Measurements from ENCODE around the gene MTA2. TPM values are rescaled to one million over a fixed set of nuclear protein-coding genes. Genes with fewer than 3 reads are reported as not detected.

The MTA2 gene
- total and polyA plus RNA-seq, 10 of the 15 experiments (the other 5 are each of a cell fraction or from before 2014, with no cell fraction given) = 6.7 to 201 (median 113) TPM

- TF ChIP-seq SMC3 (IDR thresholded peaks at IDR 0.05; ENCODE audit: borderline replicate concordance, low read length) (peak; percentile 33; the same call in 1 of the 2 replicates), IKZF2 (IDR thresholded peaks at IDR 0.05) (no peak), FOXK2 (IDR thresholded peaks at IDR 0.05) (no peak), ZSCAN29 (IDR thresholded peaks at IDR 0.05) (peak; percentile 44; the same call in 1 of the 2 replicates), SREBF1 (IDR thresholded peaks at IDR 0.05; ENCODE audit: low read length) (no peak), SMARCA5 (IDR thresholded peaks at IDR 0.05) (peak; percentile 99), ZNF687 (IDR thresholded peaks at IDR 0.05) (peak; percentile 51), SIX5 (IDR thresholded peaks at IDR 0.05; ENCODE audit: low read depth, low read length, severe bottlenecking) (no peak), BACH1 (IDR thresholded peaks at IDR 0.05; ENCODE audit: borderline replicate concordance) (peak; percentile 69), ELK1 (IDR thresholded peaks at IDR 0.05; ENCODE audit: low read depth, low read length) (peak; percentile 11; the same call in 1 of the 2 replicates), KDM1A (IDR thresholded peaks at IDR 0.05; ENCODE audit: borderline replicate concordance) (no peak), NFYB (IDR thresholded peaks at IDR 0.05; ENCODE audit: insufficient read depth, low read depth, low read length) (no peak), BHLHE40 (IDR thresholded peaks at IDR 0.05; ENCODE audit: borderline replicate concordance in 1 of 2, low read depth in 2 of 2, low read length in 1 of 2) (peak in 1 of 2 experiments; percentile 71; a peak in 2 of 4 replicates), IKZF1 (conservative IDR thresholded peaks at IDR 0.05) (peak; percentile 83), MTA3 (IDR thresholded peaks at IDR 0.05; ENCODE audit: borderline replicate concordance, low read length) (no peak), CEBPZ (IDR thresholded peaks at IDR 0.05; ENCODE audit: low read depth, low read length) (no peak), KLF5 (IDR thresholded peaks at IDR 0.05; ENCODE audit: partially characterized antibody) (no peak)
- TF ChIP-seq, protein P1, sequence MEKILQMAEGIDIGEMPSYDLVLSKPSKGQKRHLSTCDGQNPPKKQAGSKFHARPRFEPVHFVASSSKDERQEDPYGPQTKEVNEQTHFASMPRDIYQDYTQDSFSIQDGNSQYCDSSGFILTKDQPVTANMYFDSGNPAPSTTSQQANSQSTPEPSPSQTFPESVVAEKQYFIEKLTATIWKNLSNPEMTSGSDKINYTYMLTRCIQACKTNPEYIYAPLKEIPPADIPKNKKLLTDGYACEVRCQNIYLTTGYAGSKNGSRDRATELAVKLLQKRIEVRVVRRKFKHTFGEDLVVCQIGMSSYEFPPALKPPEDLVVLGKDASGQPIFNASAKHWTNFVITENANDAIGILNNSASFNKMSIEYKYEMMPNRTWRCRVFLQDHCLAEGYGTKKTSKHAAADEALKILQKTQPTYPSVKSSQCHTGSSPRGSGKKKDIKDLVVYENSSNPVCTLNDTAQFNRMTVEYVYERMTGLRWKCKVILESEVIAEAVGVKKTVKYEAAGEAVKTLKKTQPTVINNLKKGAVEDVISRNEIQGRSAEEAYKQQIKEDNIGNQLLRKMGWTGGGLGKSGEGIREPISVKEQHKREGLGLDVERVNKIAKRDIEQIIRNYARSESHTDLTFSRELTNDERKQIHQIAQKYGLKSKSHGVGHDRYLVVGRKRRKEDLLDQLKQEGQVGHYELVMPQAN (conservative IDR thresholded peaks at IDR 0.05) = peak; percentile 49; the same call in 1 of the 2 replicates
Measured at GRCh38 chr11:62612366-62613290, 11.0 kb upstream of the MTA2 start, which contains the start of the genes EML3 and ROM1 (continued).

All from GM12878 (cell line).